Activated T-cell treated with anti-CD3 and anti-CD28 coated beads, Interleukin-2, amount 50 U/mL, for 24 hours (primary cell): ENCODE measurements around the gene PDIK1L.

Source experiments
- DNase-seq: peaks from one replicate; pipeline ENCODE4 v3.0.0-alpha.2; 2020
- H3K27ac Mint-ChIP-seq: 2 replicates; pipeline ENCODE4 v1.8.0; 2020; ENCODE audit warnings: mild to moderate bottlenecking, mixed read lengths
- H3K27me3 Mint-ChIP-seq: 2 replicates; pipeline ENCODE4 v1.8.0; 2020; ENCODE audit warnings: mixed read lengths
- H3K36me3 Mint-ChIP-seq: 2 replicates; pipeline ENCODE4 v1.8.0; 2020; ENCODE audit warnings: low read depth, mixed read lengths
- H3K4me1 Mint-ChIP-seq: 2 replicates; pipeline ENCODE4 v1.8.0; 2020; ENCODE audit warnings: low read depth, mixed read lengths
- H3K4me3 Mint-ChIP-seq: 2 replicates; pipeline ENCODE4 v1.8.0; 2020; ENCODE audit warnings: mild to moderate bottlenecking, moderate library complexity, mixed read lengths
- H3K9me3 Mint-ChIP-seq: 2 replicates; pipeline ENCODE4 v1.8.0; 2020; ENCODE audit warnings: mixed read lengths

PDIK1L gene

GRCh38 chr1:26111530-26112406 lies at the start of gene PDIK1L:
Gene PDIK1L (plus strand): TSS chr1:26111824. CDS start chr1:26114309, 2,485 bp downstream.
- Mint-ChIP-seq H3K36me3 (peaks cover 42% of the 10 kb centered on the region), H3K4me3 (peak within 1 kb of the TSS; percentile 95), H3K27me3 (no peaks in the 10 kb centered on the region), H3K9me3 (no peaks in the 10 kb centered on the region), H3K27ac (peak within 1 kb of the TSS; percentile 97), H3K4me1 (peaks cover 35% of the 10 kb centered on the region)
- DNase-seq: peak; percentile 98

- H3K9me3 Mint-ChIP-seq: no peaks in the 10 kb centered on the region
- DNase-seq: no peak
- no peaks in the 10 kb centered on the region for H3K4me1 Mint-ChIP-seq
- no peak overlapping the region for H3K4me3 Mint-ChIP-seq
- no peak overlapping the region for H3K27ac Mint-ChIP-seq
- H3K36me3 Mint-ChIP-seq: no peaks in the 10 kb centered on the region
- H3K27me3 Mint-ChIP-seq: peaks cover 15% of the 10 kb centered on the region
Observed at GRCh38 chr1:26064553-26064952, 47.1 kb upstream of the PDIK1L start.

- Mint-ChIP-seq H3K36me3 (no peaks in the 10 kb centered on the region), H3K4me1 (no peaks in the 10 kb centered on the region), H3K27me3 (peaks cover 8% of the 10 kb centered on the region), H3K9me3 (no peaks in the 10 kb centered on the region), H3K27ac (no peak overlapping the region), H3K4me3 (no peak overlapping the region)
- no peak for DNase-seq
Observed at GRCh38 chr1:26066160-26066559, 45.5 kb upstream of the PDIK1L start.

GRCh38 chr1:26066857-26067256 lies 44.8 kb upstream of the PDIK1L start:
- no peak for DNase-seq
- H3K4me3 Mint-ChIP-seq: no peak overlapping the region

GRCh38 chr1:26067432-26067911 lies 44.2 kb upstream of the PDIK1L start, which contains the start of gene TRIM63:
Gene TRIM63 (minus strand): TSS chr1:26067630. CDS start chr1:26067494, 136 bp downstream.
- Mint-ChIP-seq H3K27ac (no peak within 1 kb of the TSS), H3K36me3 (no peaks in the 10 kb centered on the region), H3K9me3 (no peaks in the 10 kb centered on the region), H3K4me1 (no peaks in the 10 kb centered on the region), H3K4me3 (no peak within 1 kb of the TSS), H3K27me3 (peaks cover 13% of the 10 kb centered on the region)
- DNase-seq: no peak

More at GRCh38 chr1:26066857-26067256, 44.8 kb upstream of the PDIK1L start:
- Mint-ChIP-seq H3K36me3 (no peaks in the 10 kb centered on the region), H3K27ac (no peak overlapping the region), H3K9me3 (no peaks in the 10 kb centered on the region), H3K4me1 (no peaks in the 10 kb centered on the region), H3K27me3 (peaks cover 8% of the 10 kb centered on the region)

- Mint-ChIP-seq H3K27me3 (peaks cover 20% of the 10 kb centered on the region), H3K4me3 (no peak overlapping the region), H3K27ac (no peak overlapping the region), H3K4me1 (no peaks in the 10 kb centered on the region), H3K9me3 (no peaks in the 10 kb centered on the region), H3K36me3 (no peaks in the 10 kb centered on the region)
- DNase-seq: no peak
Observed at GRCh38 chr1:26069941-26070295, 41.7 kb upstream of the PDIK1L start.

- no peak overlapping the region for H3K27ac Mint-ChIP-seq
- no peaks in the 10 kb centered on the region for H3K4me1 Mint-ChIP-seq
- H3K36me3 Mint-ChIP-seq: no peaks in the 10 kb centered on the region
- no peak overlapping the region for H3K4me3 Mint-ChIP-seq
- no peak for DNase-seq
- no peaks in the 10 kb centered on the region for H3K9me3 Mint-ChIP-seq
- H3K27me3 Mint-ChIP-seq: peaks cover 19% of the 10 kb centered on the region
Observed at GRCh38 chr1:26070296-26070962, 41.2 kb upstream of the PDIK1L start.

- H3K4me3 Mint-ChIP-seq: no peak overlapping the region
- no peaks in the 10 kb centered on the region for H3K36me3 Mint-ChIP-seq
- no peak for DNase-seq
- H3K9me3 Mint-ChIP-seq: no peaks in the 10 kb centered on the region
- no peak overlapping the region for H3K27ac Mint-ChIP-seq
- peaks cover 3% of the 10 kb centered on the region for H3K4me1 Mint-ChIP-seq
- peaks cover 18% of the 10 kb centered on the region for H3K27me3 Mint-ChIP-seq
Observed at GRCh38 chr1:26070963-26071342, 40.7 kb upstream of the PDIK1L start.

GRCh38 chr1:26072305-26072704 lies 39.3 kb upstream of the PDIK1L start:
- no peaks in the 10 kb centered on the region for H3K36me3 Mint-ChIP-seq
- H3K27ac Mint-ChIP-seq: no peak overlapping the region
- no peak overlapping the region for H3K4me3 Mint-ChIP-seq
- H3K4me1 Mint-ChIP-seq: peaks cover 3% of the 10 kb centered on the region
- H3K27me3 Mint-ChIP-seq: peaks cover 25% of the 10 kb centered on the region
- no peak for DNase-seq
- no peaks in the 10 kb centered on the region for H3K9me3 Mint-ChIP-seq

GRCh38 chr1:26075421-26076144 lies 36.0 kb upstream of the PDIK1L start:
- H3K36me3 Mint-ChIP-seq: no peaks in the 10 kb centered on the region
- no peak overlapping the region for H3K4me3 Mint-ChIP-seq
- peaks cover 3% of the 10 kb centered on the region for H3K4me1 Mint-ChIP-seq
- no peak for DNase-seq
- H3K27me3 Mint-ChIP-seq: peaks cover 21% of the 10 kb centered on the region
- H3K9me3 Mint-ChIP-seq: no peaks in the 10 kb centered on the region
- no peak overlapping the region for H3K27ac Mint-ChIP-seq

- no peaks in the 10 kb centered on the region for H3K9me3 Mint-ChIP-seq
- no peak for DNase-seq
- H3K36me3 Mint-ChIP-seq: no peaks in the 10 kb centered on the region
- H3K27me3 Mint-ChIP-seq: peaks cover 16% of the 10 kb centered on the region
- no peak overlapping the region for H3K4me3 Mint-ChIP-seq
- peaks cover 3% of the 10 kb centered on the region for H3K4me1 Mint-ChIP-seq
- no peak overlapping the region for H3K27ac Mint-ChIP-seq
Observed at GRCh38 chr1:26077524-26077923, 34.1 kb upstream of the PDIK1L start.

GRCh38 chr1:26078286-26079177 lies 33.1 kb upstream of the PDIK1L start:
- H3K27ac Mint-ChIP-seq: no peak overlapping the region

GRCh38 chr1:26079178-26079563 lies 32.5 kb upstream of the PDIK1L start:
- peaks cover 3% of the 10 kb centered on the region for H3K4me1 Mint-ChIP-seq
- no peaks in the 10 kb centered on the region for H3K9me3 Mint-ChIP-seq
- DNase-seq: no peak
- H3K4me3 Mint-ChIP-seq: no peak overlapping the region
- no peaks in the 10 kb centered on the region for H3K36me3 Mint-ChIP-seq
- H3K27ac Mint-ChIP-seq: no peak overlapping the region
- peaks cover 16% of the 10 kb centered on the region for H3K27me3 Mint-ChIP-seq

More at GRCh38 chr1:26078286-26079177, 33.1 kb upstream of the PDIK1L start:
- H3K36me3 Mint-ChIP-seq: no peaks in the 10 kb centered on the region
- peaks cover 15% of the 10 kb centered on the region for H3K27me3 Mint-ChIP-seq
- no peaks in the 10 kb centered on the region for H3K9me3 Mint-ChIP-seq
- peaks cover 3% of the 10 kb centered on the region for H3K4me1 Mint-ChIP-seq
- no peak for DNase-seq
- H3K4me3 Mint-ChIP-seq: no peak overlapping the region
